GM18519 (cell line): ENCODE data around the gene UCKL1.
"Not testable (repeated sequence)": the region's sequence is repeated elsewhere in the genome, so short reads cannot be mapped to it uniquely, and the experiment has no call there.

Experiments
- ATAC-seq: cut with Tn5 transposase; IDR thresholded peaks from one replicate; pipeline ENCODE4 v1.9.1; 2021; ENCODE audit warnings: mild to moderate bottlenecking, moderate library complexity; ENCODE audit not compliant: unreplicated experiment, low FRiP score

UCKL1 gene

GRCh38 chr20:63955827-63956663, at the start of gene UCKL1:
TSS of gene UCKL1 (minus strand) at chr20:63956416. CDS start at chr20:63956372, 44 bp downstream.
- peak; percentile 53 for ATAC-seq

GRCh38 chr20:64005394-64005793, 49.2 kb upstream of the UCKL1 start:
- no peak for ATAC-seq

- no peak for ATAC-seq
Observed at GRCh38 chr20:64003960-64004725, 47.9 kb upstream of the UCKL1 start.

- ATAC-seq, result no peak
Observed at GRCh38 chr20:64001607-64002011, 45.4 kb upstream of the UCKL1 start.

DNA sequence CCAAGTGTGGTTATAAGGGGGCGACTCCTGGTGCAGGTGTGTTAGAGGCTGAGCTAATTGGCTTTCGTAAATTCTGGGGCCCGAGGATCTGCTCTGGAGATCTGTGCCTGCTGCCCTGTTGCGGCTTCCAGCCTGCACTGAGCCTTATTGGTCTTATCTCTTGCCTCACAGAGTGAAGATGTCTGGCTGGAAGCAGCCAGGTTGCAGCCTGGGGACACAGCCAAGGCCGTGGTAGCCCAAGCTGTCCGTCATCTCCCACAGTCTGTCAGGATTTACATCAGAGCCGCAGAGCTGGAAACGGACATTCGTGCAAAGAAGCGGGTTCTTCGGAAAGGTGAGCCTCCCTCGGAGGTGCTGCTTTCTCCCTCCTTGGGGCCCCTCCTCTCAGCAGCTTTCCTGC, 44.7 kb upstream of the UCKL1 start:
- ATAC-seq, result no peak

GRCh38 chr20:63982937-63983336, 26.7 kb upstream of the UCKL1 start:
- ATAC-seq, result no peak

GRCh38 chr20:63980806-63981728, 24.9 kb upstream of the UCKL1 start, which contains the start of gene PRPF6:
TSS of gene PRPF6 (plus strand) at chr20:63981132. CDS start at chr20:63981246, 114 bp downstream.
- peak; percentile 44 for ATAC-seq

GRCh38 chr20:63980317-63980805, 24.1 kb upstream of the UCKL1 start:
- peak; percentile 6 for ATAC-seq

GRCh38 chr20:63979557-63980316, 23.5 kb upstream of the UCKL1 start, which contains the start of gene SAMD10:
TSS of gene SAMD10 (minus strand) at chr20:63979642. CDS start at chr20:63979467, 175 bp downstream.
- peak; percentile 10 for ATAC-seq

DNA sequence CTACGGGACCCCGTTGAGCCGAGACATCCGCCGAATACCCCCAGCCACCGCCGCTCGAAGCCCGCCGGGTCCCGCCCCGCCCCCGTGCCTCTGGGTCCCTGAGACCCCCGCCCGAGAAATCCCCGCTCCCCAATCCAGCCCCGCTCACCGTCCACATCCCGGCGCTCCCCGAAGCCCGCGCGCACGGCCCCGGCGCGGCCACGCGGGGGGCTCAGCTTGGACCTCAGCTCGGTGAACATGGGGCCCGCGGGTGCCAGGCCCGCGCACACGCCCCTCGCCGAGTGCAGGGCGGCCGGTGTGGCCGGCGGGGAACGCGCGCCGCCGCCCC, 23.0 kb upstream of the UCKL1 start:
- ATAC-seq, result no peak

GRCh38 chr20:63978319-63979228, 22.4 kb upstream of the UCKL1 start:
- ATAC-seq, result no peak

- no peak for ATAC-seq
Observed at GRCh38 chr20:63977739-63978276, 21.6 kb upstream of the UCKL1 start.

- no peak for ATAC-seq
Observed at GRCh38 chr20:63976980-63977738, 20.9 kb upstream of the UCKL1 start.

GRCh38 chr20:63976511-63976910, 20.3 kb upstream of the UCKL1 start:
- ATAC-seq, result not testable (repeated sequence)

DNA sequence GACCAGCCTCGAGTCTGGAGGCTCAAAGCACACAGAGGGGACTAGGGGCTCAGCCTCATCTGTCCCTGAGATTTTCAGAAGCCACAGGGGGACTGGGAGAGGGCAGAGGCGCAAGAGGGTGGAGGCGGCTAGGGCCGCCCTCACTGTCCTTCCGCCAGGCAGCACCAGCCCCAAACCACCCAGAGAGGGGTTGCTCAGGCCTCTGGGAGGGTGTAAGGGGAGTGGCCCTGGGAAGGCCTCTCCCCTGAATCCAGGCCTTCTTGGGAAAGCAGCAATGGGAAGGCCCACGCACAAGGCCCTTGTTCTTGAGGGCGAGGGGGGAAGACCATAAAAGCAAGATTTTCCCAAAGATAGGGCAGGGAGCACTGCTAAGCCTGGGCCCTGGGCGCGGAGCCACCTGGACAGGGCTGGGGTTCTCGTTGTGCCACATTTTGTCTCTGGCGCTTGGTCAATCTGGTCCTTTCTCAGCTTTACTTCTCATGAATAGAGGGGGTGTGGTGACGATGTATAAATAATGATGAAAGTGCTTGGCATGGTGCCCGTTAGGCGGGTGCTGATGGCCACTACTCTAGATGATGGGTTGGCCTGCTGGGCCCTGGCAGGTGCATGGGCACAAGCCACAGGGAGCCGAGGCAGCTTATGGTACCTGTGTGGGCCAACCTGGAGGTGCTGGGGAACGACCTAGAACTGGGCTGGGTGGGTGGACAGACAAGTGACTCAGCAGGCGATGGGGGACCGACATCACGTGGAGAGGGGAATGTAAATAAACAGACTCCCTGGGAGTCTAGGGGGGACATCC, 18.4 kb upstream of the UCKL1 start:
- no peak for ATAC-seq

GRCh38 chr20:63973636-63974401, 17.6 kb upstream of the UCKL1 start:
- ATAC-seq, result no peak
